HG02678 (cell line): ENCODE data around the gene CTDSPL.
"Not testable (repeated sequence)": the region's sequence is repeated elsewhere in the genome, so short reads cannot be mapped to it uniquely, and the experiment has no call there.

ENCODE experiments used
- ATAC-seq: cut with Tn5 transposase; IDR thresholded peaks from one replicate; pipeline ENCODE4 v1.9.1; 2021; ENCODE audit warnings: mild to moderate bottlenecking, moderate library complexity; ENCODE audit not compliant: unreplicated experiment

The CTDSPL gene

DNA sequence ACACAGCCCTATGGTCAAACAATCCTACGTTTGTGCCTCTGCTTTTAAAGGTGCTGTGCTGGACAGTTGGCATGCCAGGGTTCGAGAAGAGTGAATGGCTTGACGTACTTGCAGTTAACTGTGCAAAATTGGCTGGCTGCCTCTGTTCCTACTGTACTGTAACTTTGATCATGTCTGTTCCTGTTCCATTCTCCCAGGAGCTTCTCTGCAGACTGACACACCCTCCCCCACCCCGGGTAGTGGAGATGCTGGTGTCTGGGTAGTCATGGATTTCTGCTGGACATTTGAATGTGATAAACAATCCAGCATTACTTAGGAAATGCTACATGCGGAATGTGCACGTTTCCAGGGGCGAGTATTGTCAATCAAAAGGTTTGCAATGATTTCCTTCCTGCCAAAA lies 122.4 kb downstream of the CTDSPL start:
- ATAC-seq = no peak

DNA sequence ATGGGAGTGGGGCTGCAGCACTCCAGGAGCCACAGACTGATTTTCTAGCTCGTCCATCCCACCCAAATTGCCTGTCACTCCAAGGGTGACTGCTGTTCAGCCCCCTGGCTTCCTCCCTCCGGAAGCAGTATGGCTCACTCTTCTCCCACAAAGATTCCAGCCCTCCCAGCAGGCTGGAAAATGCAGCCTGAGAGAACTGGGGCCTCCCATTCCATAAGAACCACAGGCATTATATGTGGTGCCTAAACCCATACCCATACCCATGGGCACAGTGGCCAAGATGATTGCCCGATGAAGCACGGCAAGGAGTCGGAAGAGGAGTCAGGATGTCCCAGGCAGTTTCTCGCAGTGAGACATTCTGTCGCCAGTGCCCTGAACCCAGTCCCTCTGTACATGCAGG lies 122.9 kb downstream of the CTDSPL start:
- no peak for ATAC-seq

GRCh38 chr3:37985637-37986320 lies 124.1 kb downstream of the CTDSPL start:
- ATAC-seq = no peak

GRCh38 chr3:37986479-37987314 lies 125.0 kb downstream of the CTDSPL start:
- ATAC-seq = no peak

GRCh38 chr3:37987315-37987697 lies 125.6 kb downstream of the CTDSPL start:
- ATAC-seq = no peak

- ATAC-seq = no peak
These were observed 126.1 kb downstream of the CTDSPL start for GRCh38 chr3:37987751-37988179.

- ATAC-seq = not testable (repeated sequence)
These were observed 126.7 kb downstream of the CTDSPL start for GRCh38 chr3:37988376-37988775.

DNA sequence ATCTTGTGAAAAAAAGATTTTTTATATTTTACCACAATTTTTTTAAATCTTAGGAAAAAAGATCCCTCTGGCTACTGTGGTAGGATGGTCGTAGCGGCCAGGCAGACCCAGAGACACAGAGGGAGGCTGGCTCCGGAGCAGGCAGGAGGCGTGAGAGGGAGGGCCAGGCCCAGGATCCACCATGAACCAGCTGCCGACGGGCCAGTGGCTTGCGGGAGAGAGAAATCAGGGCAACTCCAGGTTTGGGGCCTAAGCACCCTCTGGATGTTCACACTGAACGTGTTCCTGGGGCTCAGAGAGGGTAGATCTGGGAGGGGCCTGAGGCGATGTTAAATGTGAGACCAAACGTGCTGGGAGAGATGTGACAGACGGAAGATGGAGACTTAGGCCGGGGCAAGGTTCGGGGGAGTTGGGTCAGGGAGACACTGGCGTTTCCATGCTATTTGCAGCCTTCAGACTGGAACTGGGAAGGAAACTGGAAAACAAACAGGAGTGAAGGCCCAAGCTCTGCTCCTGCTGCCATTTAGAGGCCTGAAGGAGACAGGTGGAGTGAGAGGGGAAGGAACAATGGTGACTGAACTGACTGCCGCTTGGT lies 127.3 kb downstream of the CTDSPL start:
- ATAC-seq = no peak

DNA sequence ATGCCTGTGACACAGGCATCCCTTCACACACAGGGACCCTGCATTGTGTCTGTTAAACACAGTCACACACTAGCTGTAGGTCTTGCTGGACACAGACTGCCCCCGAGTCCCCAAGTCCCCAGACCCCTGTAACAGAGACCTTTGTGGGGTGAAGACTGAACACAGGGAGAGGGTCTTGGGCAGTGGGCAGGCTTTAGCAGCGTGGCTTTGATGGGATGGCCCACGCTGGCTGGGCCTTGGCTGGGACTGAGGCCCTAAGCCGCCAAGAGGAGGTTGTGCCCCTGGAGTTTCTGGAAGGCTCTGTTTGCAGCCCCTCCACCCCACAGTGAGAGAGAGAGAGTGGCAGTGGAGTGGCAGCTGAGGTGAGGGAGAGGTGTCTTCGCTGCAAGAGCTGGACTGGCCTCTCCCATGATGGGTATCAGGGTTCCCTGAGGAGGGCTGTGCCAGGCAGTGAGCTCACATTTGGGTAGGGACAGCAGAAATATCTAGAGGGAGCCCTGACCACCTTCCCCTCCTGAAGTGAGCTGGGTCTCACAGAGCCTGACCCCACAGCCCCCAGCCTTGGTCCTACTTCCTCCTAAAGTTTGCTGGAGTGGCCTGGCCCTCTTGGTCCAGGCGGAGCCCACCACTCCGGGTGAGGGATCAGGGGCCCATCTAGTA lies 128.3 kb downstream of the CTDSPL start:
- no peak for ATAC-seq

DNA sequence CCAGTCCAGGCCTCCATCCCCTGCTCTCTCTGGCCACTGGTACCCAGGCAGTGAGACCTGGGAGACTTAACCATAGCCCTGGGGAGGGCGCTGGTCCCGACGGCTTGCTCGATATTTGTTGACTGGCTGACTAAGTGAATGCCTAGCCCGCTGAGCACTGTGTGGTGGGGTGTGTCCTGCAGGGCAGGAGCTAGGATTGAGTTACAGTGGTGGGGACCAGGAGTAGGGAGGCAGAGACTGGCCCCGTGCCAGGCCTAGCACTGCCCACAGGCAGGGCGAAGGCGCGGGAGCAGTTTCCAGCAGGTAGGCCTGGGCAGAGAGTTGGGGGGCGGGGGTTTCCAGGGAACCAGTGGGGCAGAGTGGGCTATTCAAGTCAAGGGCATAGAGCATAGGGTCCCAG lies 128.8 kb downstream of the CTDSPL start, which contains the start of gene VILL:
TSS of gene VILL (plus strand) at position 260 of the 400 bp plus-strand sequence. CDS start 2,887 bp downstream, outside the sequence.
- ATAC-seq = no peak

DNA sequence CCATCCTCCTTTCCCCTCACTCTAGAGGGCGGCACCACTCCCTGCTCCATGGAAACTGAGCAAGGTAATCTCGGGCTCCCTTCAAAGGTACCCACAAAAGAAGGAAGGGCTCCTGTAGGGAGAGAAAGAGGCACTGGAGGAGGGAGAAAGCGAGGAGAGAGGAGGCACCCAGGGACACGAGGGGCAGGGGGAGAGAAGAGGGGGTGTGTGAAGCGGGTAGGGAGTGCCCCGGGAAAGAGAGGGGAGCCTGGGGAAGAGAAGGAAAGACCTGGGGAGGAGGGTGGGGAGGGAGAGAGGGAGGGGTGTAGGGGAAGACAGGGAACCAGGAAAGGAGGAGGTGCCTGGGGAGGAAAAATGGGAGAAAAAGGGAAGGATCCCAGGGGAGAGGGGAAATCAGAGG lies 129.4 kb downstream of the CTDSPL start:
- no peak for ATAC-seq

DNA sequence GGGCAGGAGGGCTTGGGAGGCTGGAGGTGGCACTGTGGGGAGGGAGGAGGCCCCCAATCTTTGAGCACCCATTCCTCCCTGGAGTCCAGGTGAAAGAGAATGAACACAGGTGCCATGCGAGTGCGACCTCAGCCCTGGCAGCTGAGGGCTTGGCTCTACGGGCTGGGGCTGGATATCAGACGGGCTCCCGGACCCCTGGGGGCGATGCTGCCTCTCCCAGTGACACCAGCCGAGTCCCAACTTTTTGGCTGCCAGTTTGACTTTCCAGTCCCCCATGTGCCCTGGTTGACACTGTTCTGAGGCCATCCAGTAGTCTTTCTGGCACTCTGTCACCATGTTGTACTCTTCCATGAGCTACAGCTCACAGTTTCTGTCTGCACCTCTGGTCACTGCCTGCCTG lies 130.1 kb downstream of the CTDSPL start:
- ATAC-seq = no peak

DNA sequence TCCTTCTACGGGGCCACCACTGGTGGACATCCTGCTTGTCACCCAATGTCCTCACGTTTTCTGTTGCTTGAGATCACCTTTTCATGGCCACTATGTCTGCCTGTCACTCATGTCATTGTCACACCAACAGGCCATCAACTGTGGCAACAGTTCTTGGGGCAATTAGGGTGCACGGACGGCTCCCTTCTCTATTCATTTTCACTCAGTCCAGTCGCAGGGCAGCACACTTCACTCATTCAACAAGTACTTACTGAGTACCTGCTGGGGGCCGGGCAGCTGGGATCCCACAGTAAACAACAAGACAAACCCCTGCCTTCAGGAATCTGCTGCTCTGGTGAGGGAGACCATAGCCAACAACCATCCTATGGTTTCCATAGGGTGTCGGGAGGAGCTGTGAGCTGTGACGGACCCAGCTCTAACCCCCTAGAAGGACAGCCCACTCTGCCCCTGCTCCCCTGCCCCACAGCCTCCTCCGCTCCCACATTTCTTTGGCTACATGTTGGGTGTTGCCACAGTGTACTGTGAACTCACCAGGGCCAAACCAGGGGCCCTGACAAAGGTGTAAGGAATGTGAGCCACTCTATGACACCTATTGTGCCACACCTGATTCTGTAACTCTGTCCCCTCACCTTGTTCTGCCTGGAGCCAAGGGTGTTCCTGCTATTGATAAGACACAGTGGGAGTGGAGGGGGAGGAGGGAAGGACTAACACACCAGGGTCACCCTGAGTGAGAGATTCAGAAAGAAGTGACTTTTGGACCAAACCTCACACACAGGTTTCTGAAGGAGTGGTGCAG lies 130.8 kb downstream of the CTDSPL start:
- no peak for ATAC-seq

DNA sequence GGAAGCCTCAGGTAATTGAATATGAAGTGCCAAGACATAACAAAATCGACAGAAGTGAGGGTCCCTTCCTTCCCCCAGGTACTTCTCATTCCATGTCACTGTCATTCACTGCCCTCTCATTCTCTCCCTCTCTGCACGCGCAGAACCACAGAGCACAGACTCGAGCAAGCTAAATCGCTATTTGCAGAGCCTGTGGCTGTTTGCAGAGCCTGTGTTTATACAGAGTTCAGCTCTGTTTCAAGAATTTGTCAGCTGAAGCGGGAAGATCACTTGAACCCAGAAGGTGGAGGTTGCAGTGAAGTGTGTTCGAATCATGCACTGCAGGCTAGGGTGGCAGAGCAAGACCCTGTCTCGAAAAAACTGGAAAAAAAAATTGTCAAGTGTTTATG lies 131.4 kb downstream of the CTDSPL start:
- no peak for ATAC-seq

- ATAC-seq = no peak
These were observed 131.8 kb downstream of the CTDSPL start for GRCh38 chr3:37993460-37993819.

GRCh38 chr3:37993820-37994638 lies 132.3 kb downstream of the CTDSPL start:
- peak; percentile 59 for ATAC-seq

- ATAC-seq = no peak
These were observed 132.9 kb downstream of the CTDSPL start for GRCh38 chr3:37994639-37994972.

GRCh38 chr3:37995652-37996641 lies 134.3 kb downstream of the CTDSPL start:
- no peak for ATAC-seq
